Astrocyte (in vitro differentiated cells and primary cell): ENCODE measurements around the gene F10. TPM values are rescaled to one million over a fixed set of nuclear protein-coding genes. Genes with fewer than 3 reads are reported as not detected.

ENCODE experiments used
- DNase-seq: peaks from one replicate; pipeline ENCODE4 v3.0.0-alpha.2; 2010; ENCODE audit warnings: low read depth
- FAIRE-seq: peaks from 2 replicates; lab custom pipeline; 2011; peaks lifted over from hg19 to GRCh38; lab: Jason Lieb, UNC
- H2AFZ ChIP-seq: 2 replicates; pipeline ENCODE4 v1.6.0; 2012; ENCODE audit warnings: low read depth, low read length, inconsistent platforms
- H3K27ac ChIP-seq: 2 replicates; pipeline ENCODE4 v1.5.1; 2011; ENCODE audit warnings: low read depth, low read length, inconsistent platforms
- H3K27me3 ChIP-seq: 2 replicates; pipeline ENCODE4 v1.6.0; 2011; ENCODE audit warnings: low read length, inconsistent platforms; ENCODE audit not compliant: insufficient read depth
- H3K36me3 ChIP-seq: 2 replicates; pipeline ENCODE4 v1.5.1; 2011; ENCODE audit warnings: low read length, inconsistent platforms; ENCODE audit not compliant: insufficient read depth
- H3K4me1 ChIP-seq: 2 replicates; pipeline ENCODE4 v1.5.1; 2011; ENCODE audit warnings: low read length, inconsistent platforms; ENCODE audit not compliant: insufficient read depth
- H3K4me2 ChIP-seq: 2 replicates; pipeline ENCODE4 v1.6.0; 2012; ENCODE audit warnings: low read length, inconsistent platforms
- H3K4me3 ChIP-seq: 2 replicates; pipeline ENCODE4 v1.5.1; 2011; ENCODE audit warnings: low read depth, mild to moderate bottlenecking, low read length, inconsistent platforms; ENCODE audit not compliant: insufficient read depth
- H3K79me2 ChIP-seq: 2 replicates; pipeline ENCODE4 v1.6.0; 2012; ENCODE audit warnings: mild to moderate bottlenecking, low read length, inconsistent platforms; ENCODE audit not compliant: insufficient read depth
- H3K9ac ChIP-seq: 2 replicates; pipeline ENCODE4 v1.6.0; 2012; ENCODE audit warnings: mild to moderate bottlenecking, low read length, inconsistent platforms
- H3K9me3 ChIP-seq: 2 replicates; pipeline ENCODE4 v1.5.1; 2012; ENCODE audit warnings: low read depth, mild to moderate bottlenecking, low read length, inconsistent platforms; ENCODE audit not compliant: insufficient read depth
- H4K20me1 ChIP-seq: 2 replicates; pipeline ENCODE4 v1.6.0; 2012; ENCODE audit warnings: low read length, inconsistent platforms; ENCODE audit not compliant: insufficient read depth
- H3K27ac Mint-ChIP-seq: one replicate; pipeline ENCODE4 v1.8.0; 2021; ENCODE audit warnings: mild to moderate bottlenecking, mixed read lengths; ENCODE audit not compliant: unreplicated experiment
- H3K27me3 Mint-ChIP-seq: one replicate; pipeline ENCODE4 v1.8.0; 2021; ENCODE audit warnings: low read depth, mixed read lengths; ENCODE audit not compliant: unreplicated experiment
- H3K36me3 Mint-ChIP-seq: one replicate; pipeline ENCODE4 v1.8.0; 2021; ENCODE audit warnings: low read depth, mixed read lengths; ENCODE audit not compliant: unreplicated experiment
- H3K4me1 Mint-ChIP-seq: one replicate; pipeline ENCODE4 v1.8.0; 2021; ENCODE audit warnings: low read depth, mixed read lengths; ENCODE audit not compliant: unreplicated experiment
- H3K4me3 Mint-ChIP-seq: one replicate; pipeline ENCODE4 v1.8.0; 2021; ENCODE audit warnings: mild to moderate bottlenecking, moderate library complexity, mixed read lengths; ENCODE audit not compliant: unreplicated experiment
- H3K9me3 Mint-ChIP-seq: one replicate; pipeline ENCODE4 v1.8.0; 2021; ENCODE audit warnings: mild to moderate bottlenecking, mixed read lengths; ENCODE audit not compliant: unreplicated experiment
- EZH2 ChIP-seq: IDR thresholded peaks from 2 replicates; pipeline ENCODE4 v1.6.1; 2012; ENCODE audit warnings: mild to moderate bottlenecking, low read length, inconsistent platforms; ENCODE audit not compliant: insufficient read depth
- total RNA-seq: library from RNA; stranded (reverse); gene quantifications from 2 replicates; pipeline ENCODE4 v1.2.1, GENCODE V29; 2021
- TF ChIP-seq, protein P1 (sequence below): IDR thresholded peaks from 2 replicates; pipeline ENCODE4 v1.5.1; 2011; ENCODE audit warnings: low read depth, mild to moderate bottlenecking, inconsistent platforms, low read length, moderate library complexity; ENCODE audit not compliant: insufficient read depth

F10 gene
- total RNA-seq, 1 donor from 2014 or later, result 0.45 TPM

DNA sequence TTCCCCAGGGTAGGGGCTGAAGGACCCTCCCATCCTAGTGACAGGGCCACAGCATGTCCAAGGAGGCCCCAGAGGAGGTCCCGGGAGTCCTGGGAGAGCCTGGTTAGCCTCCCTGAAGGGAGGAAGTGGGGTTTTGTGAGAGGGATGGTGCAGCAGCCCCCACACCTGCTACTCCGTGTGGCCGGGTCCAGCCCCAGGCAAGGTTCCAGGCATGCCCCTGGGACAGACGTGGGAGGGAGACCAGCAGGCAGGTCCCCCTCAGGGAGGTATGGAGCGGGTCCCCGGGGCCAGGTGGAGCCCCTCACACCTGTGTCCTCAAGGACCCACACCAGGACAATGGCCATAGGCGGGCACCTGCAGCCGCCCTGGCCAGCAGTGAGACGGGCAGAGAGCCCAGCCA is 19.0 kb upstream of the F10 start:
- no peak overlapping the region for H3K4me3 ChIP-seq
- no peaks in the 10 kb centered on the region for H3K36me3 Mint-ChIP-seq
- no peak overlapping the region for H3K9ac ChIP-seq
- peaks cover 7% of the 10 kb centered on the region for H3K27me3 ChIP-seq
- H3K27ac ChIP-seq, result no peak overlapping the region
- H3K9me3 Mint-ChIP-seq, result no peaks in the 10 kb centered on the region
- H3K4me1 Mint-ChIP-seq, result no peaks in the 10 kb centered on the region
- H3K4me1 ChIP-seq, result no peaks in the 10 kb centered on the region
- TF ChIP-seq, protein P1, sequence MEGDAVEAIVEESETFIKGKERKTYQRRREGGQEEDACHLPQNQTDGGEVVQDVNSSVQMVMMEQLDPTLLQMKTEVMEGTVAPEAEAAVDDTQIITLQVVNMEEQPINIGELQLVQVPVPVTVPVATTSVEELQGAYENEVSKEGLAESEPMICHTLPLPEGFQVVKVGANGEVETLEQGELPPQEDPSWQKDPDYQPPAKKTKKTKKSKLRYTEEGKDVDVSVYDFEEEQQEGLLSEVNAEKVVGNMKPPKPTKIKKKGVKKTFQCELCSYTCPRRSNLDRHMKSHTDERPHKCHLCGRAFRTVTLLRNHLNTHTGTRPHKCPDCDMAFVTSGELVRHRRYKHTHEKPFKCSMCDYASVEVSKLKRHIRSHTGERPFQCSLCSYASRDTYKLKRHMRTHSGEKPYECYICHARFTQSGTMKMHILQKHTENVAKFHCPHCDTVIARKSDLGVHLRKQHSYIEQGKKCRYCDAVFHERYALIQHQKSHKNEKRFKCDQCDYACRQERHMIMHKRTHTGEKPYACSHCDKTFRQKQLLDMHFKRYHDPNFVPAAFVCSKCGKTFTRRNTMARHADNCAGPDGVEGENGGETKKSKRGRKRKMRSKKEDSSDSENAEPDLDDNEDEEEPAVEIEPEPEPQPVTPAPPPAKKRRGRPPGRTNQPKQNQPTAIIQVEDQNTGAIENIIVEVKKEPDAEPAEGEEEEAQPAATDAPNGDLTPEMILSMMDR, result no peak
- peaks cover 15% of the 10 kb centered on the region for H3K27me3 Mint-ChIP-seq
- no peak overlapping the region for H2AFZ ChIP-seq
- H3K4me3 Mint-ChIP-seq, result no peak overlapping the region
- no peak overlapping the region for H3K27ac Mint-ChIP-seq
- no peaks in the 10 kb centered on the region for H3K79me2 ChIP-seq
- H3K36me3 ChIP-seq, result no peaks in the 10 kb centered on the region
- DNase-seq (no peak), FAIRE-seq (no peak)
- no peak overlapping the region for H3K4me2 ChIP-seq
- no peaks in the 10 kb centered on the region for H3K9me3 ChIP-seq
- no peaks in the 10 kb centered on the region for H4K20me1 ChIP-seq

DNA sequence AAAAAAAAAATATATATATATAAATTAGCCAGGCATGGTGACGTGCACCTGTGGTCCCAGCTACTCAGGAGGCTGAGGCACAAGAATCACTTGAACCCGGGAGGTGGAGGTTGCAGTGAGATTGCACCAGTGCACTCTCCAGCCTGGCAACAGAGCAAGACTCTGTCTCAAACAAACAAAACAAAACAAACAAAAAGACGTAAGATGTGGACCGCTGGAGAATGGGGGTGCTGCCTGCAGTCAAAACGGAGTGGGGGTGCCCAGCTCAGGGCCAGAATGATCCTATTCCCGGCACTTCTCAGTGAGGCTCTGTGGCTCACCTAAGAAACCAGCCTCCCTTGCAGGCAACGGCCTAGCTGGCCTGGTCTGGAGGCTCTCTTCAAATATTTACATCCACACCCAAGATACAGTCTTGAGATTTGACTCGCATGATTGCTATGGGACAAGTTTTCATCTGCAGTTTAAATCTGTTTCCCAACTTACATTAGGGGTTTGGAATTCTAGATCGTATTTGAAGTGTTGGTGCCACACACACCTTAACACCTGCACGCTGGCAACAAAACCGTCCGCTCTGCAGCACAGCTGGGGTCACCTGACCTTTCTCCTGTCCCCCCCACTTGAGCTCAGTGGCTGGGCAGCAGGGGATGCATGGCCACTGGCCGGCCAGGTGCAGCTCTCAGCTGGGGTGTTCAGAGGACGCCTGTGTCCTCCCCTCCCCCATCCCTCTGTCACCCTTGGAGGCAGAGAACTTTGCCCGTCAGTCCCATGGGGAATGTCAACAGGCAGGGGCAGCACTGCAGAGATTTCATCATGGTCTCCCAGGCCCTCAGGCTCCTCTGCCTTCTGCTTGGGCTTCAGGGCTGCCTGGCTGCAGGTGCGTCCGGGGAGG is 17.3 kb upstream of the F10 start, which contains the start of gene F7:
Gene F7 (plus strand): TSS at position 760 of the 889 bp plus-strand sequence. CDS start 51 bp downstream, at position 811.
- no peak within 1 kb of the TSS for H3K4me3 Mint-ChIP-seq
- Histone ChIP-seq H3K9ac (no peak within 1 kb of the TSS), H3K4me2 (no peak within 1 kb of the TSS), H3K27ac (no peak within 1 kb of the TSS), H2AFZ (no peak within 1 kb of the TSS), H3K27me3 (peaks cover 9% of the 10 kb centered on the region), H3K9me3 (no peaks in the 10 kb centered on the region), H3K79me2 (no peaks in the 10 kb centered on the region), H3K4me3 (no peak within 1 kb of the TSS), H3K36me3 (no peaks in the 10 kb centered on the region), H3K4me1 (peaks cover 1% of the 10 kb centered on the region), H4K20me1 (no peaks in the 10 kb centered on the region)
- no peaks in the 10 kb centered on the region for H3K36me3 Mint-ChIP-seq
- TF ChIP-seq, protein P1, result no peak
- TF ChIP-seq EZH2, result no peak
- peaks cover 17% of the 10 kb centered on the region for H3K27me3 Mint-ChIP-seq
- H3K27ac Mint-ChIP-seq, result no peak within 1 kb of the TSS
- DNase-seq (no peak), FAIRE-seq (no peak)
- H3K9me3 Mint-ChIP-seq, result peaks cover 3% of the 10 kb centered on the region
- H3K4me1 Mint-ChIP-seq, result no peaks in the 10 kb centered on the region
